ENCODE measurements around the gene PLEKHA5. TPM values are rescaled to one million over a fixed set of nuclear protein-coding genes. Genes with fewer than 3 reads are reported as not detected.
A peak's percentile ranks its signal among the peaks of the same experiment; 100 is the strongest.

PLEKHA5 gene
- total RNA-seq, 1 donor from 2014 or later, result 232 TPM

DNA sequence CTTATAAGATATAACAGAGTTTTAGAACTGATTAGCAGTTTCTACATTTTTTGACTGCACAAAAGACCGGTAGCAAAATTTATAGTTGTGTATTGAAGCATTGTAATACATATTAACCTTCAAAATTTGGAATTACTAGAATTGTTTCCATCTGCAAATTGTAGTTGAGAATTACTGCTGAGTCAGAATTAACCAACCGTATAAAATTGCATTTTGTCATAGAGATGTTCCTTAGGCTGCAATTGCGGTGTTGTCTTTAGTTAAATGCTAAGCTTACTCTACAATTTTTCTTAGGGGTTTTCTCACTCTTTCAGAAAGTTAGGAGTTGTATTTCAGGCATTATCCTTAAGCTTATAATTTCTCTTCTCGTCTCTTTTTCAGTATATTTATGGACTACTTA is 132.2 kb downstream of the PLEKHA5 start:
- DNase-seq (ENCODE audit: low spot score, unreplicated experiment), result no peak
- TF ChIP-seq, protein P1, sequence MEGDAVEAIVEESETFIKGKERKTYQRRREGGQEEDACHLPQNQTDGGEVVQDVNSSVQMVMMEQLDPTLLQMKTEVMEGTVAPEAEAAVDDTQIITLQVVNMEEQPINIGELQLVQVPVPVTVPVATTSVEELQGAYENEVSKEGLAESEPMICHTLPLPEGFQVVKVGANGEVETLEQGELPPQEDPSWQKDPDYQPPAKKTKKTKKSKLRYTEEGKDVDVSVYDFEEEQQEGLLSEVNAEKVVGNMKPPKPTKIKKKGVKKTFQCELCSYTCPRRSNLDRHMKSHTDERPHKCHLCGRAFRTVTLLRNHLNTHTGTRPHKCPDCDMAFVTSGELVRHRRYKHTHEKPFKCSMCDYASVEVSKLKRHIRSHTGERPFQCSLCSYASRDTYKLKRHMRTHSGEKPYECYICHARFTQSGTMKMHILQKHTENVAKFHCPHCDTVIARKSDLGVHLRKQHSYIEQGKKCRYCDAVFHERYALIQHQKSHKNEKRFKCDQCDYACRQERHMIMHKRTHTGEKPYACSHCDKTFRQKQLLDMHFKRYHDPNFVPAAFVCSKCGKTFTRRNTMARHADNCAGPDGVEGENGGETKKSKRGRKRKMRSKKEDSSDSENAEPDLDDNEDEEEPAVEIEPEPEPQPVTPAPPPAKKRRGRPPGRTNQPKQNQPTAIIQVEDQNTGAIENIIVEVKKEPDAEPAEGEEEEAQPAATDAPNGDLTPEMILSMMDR (IDR thresholded peaks at IDR 0.05; ENCODE audit: unreplicated experiment), result no peak
- H3K4me3 Mint-ChIP-seq (ENCODE audit: low read depth), result no peak overlapping the region
- peaks cover 41% of the 10 kb centered on the region for H3K36me3 Mint-ChIP-seq (ENCODE audit: insufficient read depth)
- no peak overlapping the region for H3K27ac Mint-ChIP-seq
- no peaks in the 10 kb centered on the region for H3K27me3 Mint-ChIP-seq
- H3K9me3 Mint-ChIP-seq (ENCODE audit: low read depth), result no peaks in the 10 kb centered on the region
- no peaks in the 10 kb centered on the region for H3K4me1 Mint-ChIP-seq (ENCODE audit: low read depth)

DNA sequence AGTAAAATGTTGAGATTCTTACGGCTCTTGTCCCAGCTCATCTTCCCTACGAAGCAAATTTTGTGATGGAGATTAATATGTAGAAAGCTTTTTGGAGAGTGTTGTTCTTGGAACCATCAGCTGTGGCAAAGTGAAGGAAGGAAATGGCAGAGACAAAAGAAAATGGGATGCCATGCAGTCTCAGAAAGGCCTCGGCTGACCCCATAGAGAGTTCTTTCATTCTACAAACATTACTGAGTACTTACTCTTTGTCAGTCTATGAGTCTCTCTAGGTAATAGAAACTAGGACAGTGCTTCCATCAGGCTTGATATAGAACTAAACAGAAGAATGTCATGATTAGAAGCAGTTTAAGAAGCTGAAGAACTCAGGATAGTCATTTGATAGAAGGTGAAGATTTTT is 134.1 kb downstream of the PLEKHA5 start:
- Mint-ChIP-seq H3K4me3 (ENCODE audit: low read depth) (no peak overlapping the region), H3K4me1 (ENCODE audit: low read depth) (no peaks in the 10 kb centered on the region), H3K27me3 (no peaks in the 10 kb centered on the region), H3K27ac (peak overlapping the region; percentile 38), H3K36me3 (ENCODE audit: insufficient read depth) (peaks cover 43% of the 10 kb centered on the region), H3K9me3 (ENCODE audit: low read depth) (no peaks in the 10 kb centered on the region)
- DNase-seq (ENCODE audit: low spot score, unreplicated experiment), result no peak
- TF ChIP-seq, protein P1 (IDR thresholded peaks at IDR 0.05; ENCODE audit: unreplicated experiment), result no peak

GRCh38 chr12:19273482-19274330 is 144.2 kb downstream of the PLEKHA5 start:
- H3K9me3 Mint-ChIP-seq (ENCODE audit: low read depth), result no peaks in the 10 kb centered on the region
- no peaks in the 10 kb centered on the region for H3K27me3 Mint-ChIP-seq
- no peaks in the 10 kb centered on the region for H3K4me1 Mint-ChIP-seq (ENCODE audit: low read depth)
- no peak for DNase-seq (ENCODE audit: low spot score, unreplicated experiment)
- TF ChIP-seq, protein P1 (IDR thresholded peaks at IDR 0.05; ENCODE audit: unreplicated experiment), result no peak
- H3K4me3 Mint-ChIP-seq (ENCODE audit: low read depth), result no peak overlapping the region
- H3K36me3 Mint-ChIP-seq (ENCODE audit: insufficient read depth), result peaks cover 50% of the 10 kb centered on the region
- peak overlapping the region; percentile 7 for H3K27ac Mint-ChIP-seq

DNA sequence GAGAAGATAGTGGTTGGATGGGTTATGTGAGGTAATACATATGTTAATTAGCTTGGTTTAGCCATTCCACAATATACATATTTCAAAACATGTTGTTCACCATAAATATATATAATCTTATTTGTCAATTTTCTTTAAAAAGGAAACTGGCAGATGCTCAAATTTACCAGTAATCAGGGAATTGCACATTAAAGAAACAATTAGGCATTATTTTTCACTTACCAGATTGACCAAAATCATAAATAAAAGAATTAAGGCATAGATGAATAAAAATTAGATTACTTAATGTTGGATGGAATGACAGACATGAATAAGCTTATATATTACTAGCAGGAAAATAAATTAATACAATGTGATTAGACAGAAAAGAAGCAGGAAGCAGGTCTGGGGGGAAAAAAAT is 147.2 kb downstream of the PLEKHA5 start:
- H3K27ac Mint-ChIP-seq, result peak overlapping the region; percentile 4
- H3K4me3 Mint-ChIP-seq (ENCODE audit: low read depth), result no peak overlapping the region
- DNase-seq (ENCODE audit: low spot score, unreplicated experiment), result no peak
- no peaks in the 10 kb centered on the region for H3K4me1 Mint-ChIP-seq (ENCODE audit: low read depth)
- H3K9me3 Mint-ChIP-seq (ENCODE audit: low read depth), result no peaks in the 10 kb centered on the region
- TF ChIP-seq, protein P1 (IDR thresholded peaks at IDR 0.05; ENCODE audit: unreplicated experiment), result no peak
- peaks cover 49% of the 10 kb centered on the region for H3K36me3 Mint-ChIP-seq (ENCODE audit: insufficient read depth)
- no peaks in the 10 kb centered on the region for H3K27me3 Mint-ChIP-seq

GRCh38 chr12:19277711-19278110 is 148.2 kb downstream of the PLEKHA5 start:
- Mint-ChIP-seq H3K4me3 (ENCODE audit: low read depth) (no peak overlapping the region), H3K27ac (no peak overlapping the region), H3K36me3 (ENCODE audit: insufficient read depth) (peaks cover 47% of the 10 kb centered on the region), H3K9me3 (ENCODE audit: low read depth) (no peaks in the 10 kb centered on the region), H3K4me1 (ENCODE audit: low read depth) (no peaks in the 10 kb centered on the region), H3K27me3 (no peaks in the 10 kb centered on the region)
- DNase-seq (ENCODE audit: low spot score, unreplicated experiment), result no peak
- TF ChIP-seq, protein P1 (IDR thresholded peaks at IDR 0.05; ENCODE audit: unreplicated experiment), result no peak
